Measurements from ENCODE around the gene SURF1.
A peak's percentile ranks its signal among the peaks of the same experiment; 100 is the strongest.
"Not testable (repeated sequence)": the region's sequence is repeated elsewhere in the genome, so short reads cannot be mapped to it uniquely, and the experiment has no call there.

The SURF1 gene

DNA sequence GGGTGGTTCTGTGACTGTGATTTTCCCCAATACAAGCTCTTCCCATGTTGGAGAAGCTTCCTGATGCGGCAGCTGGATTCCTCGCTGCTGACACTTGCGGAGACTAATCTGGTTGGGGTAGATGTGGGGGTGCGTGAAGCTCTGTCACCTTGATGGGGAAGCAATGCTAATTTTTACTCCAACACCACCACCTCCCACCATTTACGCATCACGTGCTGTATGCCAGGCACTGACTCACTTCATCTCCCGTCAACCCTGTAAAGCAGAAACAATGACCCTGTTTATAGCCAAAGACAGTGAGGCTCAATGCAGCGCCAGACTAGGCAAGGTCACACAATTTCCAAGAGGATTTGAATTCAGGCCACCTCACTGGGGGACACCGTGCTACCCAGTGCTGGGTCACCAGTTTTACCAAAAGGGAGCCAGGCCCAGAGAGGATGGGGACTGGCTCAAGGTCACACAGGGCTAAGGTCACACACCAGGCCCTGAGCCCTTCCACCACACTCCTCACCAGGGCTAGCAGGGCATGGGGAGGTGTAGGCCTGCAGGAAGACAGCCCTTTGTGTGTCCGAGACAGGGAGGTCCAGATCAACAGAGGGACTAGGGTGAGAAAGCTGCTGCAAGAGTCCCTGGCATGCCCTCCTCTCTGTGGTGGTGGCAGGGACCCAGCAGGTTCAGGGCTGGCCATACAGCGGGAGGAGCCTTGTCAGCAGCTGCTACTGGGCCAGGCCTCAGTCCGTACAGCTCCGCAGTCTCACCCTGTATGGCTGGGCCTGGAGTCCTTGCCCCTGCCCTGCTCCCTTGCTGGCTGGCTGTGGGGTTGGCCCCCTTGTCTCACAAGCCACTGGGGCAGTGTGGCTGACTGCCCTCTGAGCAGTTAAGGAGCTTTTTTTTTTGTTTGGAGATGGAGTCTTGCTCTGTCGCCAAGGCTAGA lies 23.1 kb upstream of the SURF1 start:
- Histone ChIP-seq H3K4me3 (ENCODE audit: low read depth, low read length) (no peak overlapping the region), H3K27me3 (replicated peaks) (no peaks in the 10 kb centered on the region), H3K36me3 (replicated peaks) (peaks cover 3% of the 10 kb centered on the region), H3K27ac (no peak overlapping the region)
- in situ Hi-C loops (cut with HindIII; ENCODE audit: low pct_ligation_motif_present, low sequenced_read_pairs): no loop called here
- TF ChIP-seq, protein P1, sequence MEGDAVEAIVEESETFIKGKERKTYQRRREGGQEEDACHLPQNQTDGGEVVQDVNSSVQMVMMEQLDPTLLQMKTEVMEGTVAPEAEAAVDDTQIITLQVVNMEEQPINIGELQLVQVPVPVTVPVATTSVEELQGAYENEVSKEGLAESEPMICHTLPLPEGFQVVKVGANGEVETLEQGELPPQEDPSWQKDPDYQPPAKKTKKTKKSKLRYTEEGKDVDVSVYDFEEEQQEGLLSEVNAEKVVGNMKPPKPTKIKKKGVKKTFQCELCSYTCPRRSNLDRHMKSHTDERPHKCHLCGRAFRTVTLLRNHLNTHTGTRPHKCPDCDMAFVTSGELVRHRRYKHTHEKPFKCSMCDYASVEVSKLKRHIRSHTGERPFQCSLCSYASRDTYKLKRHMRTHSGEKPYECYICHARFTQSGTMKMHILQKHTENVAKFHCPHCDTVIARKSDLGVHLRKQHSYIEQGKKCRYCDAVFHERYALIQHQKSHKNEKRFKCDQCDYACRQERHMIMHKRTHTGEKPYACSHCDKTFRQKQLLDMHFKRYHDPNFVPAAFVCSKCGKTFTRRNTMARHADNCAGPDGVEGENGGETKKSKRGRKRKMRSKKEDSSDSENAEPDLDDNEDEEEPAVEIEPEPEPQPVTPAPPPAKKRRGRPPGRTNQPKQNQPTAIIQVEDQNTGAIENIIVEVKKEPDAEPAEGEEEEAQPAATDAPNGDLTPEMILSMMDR (IDR thresholded peaks at IDR 0.05; ENCODE audit: low read depth, low read length, missing control alignments): no peak
- no peak for DNase-seq

DNA sequence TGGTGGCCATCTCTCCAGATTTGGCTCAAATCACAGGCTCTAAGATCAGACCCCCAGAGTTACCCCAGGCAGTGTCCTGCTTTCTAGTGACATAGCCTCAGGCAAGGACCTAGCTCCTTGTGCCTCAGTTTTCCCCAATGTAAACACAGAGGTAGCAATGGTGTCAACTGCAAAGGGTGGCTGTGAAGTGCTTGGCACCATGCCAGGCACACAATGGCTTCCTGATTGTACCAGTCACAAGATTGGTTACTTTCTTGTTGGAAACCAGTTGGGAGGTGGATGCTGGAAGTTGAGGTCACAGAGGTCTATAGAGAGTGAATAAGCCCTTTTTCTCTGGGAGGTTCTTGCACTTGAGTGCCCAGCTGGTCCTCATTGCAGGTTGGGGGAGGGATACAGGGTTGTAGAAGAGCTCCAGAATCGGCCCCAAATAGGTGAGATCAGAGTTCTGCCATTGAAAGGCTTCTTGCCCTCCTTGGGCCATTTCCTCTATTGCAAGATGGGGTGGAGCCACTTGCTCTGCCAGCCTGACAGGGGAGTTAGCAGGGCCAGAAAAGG lies 22.2 kb upstream of the SURF1 start:
- no peak for DNase-seq
- TF ChIP-seq, protein P1 (IDR thresholded peaks at IDR 0.05; ENCODE audit: low read depth, low read length, missing control alignments): no peak
- Histone ChIP-seq H3K36me3 (replicated peaks) (peaks cover 3% of the 10 kb centered on the region), H3K27me3 (replicated peaks) (no peaks in the 10 kb centered on the region), H3K27ac (no peak overlapping the region), H3K4me3 (ENCODE audit: low read depth, low read length) (no peak overlapping the region)
- in situ Hi-C loops (cut with HindIII; ENCODE audit: low pct_ligation_motif_present, low sequenced_read_pairs): no loop called here

DNA sequence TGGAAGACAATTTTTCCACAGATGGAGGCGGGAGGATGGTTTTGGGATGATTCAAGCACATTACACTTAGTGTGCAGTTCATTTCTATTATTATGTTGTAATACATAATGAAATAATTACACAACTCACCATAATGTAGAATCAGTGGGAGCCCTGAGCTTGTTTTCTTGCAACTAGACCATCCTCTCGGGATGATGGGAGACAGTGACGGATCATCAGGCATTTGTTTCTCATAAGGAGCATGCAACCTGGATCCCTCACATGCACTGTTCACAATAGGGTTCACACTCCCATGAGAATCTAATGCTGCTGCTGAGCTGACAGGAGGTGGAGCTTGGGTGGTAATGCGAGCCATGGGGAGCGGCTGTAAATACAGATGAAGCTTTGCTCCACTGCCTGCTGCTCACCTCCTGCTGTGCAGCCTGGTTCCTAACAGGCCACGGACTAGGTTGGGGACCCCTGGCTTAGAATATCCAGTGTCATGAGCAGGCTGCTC lies 21.5 kb upstream of the SURF1 start:
- no peaks in the 10 kb centered on the region for H3K27me3 ChIP-seq (replicated peaks)
- peaks cover 10% of the 10 kb centered on the region for H3K36me3 ChIP-seq (replicated peaks)
- TF ChIP-seq, protein P1 (IDR thresholded peaks at IDR 0.05; ENCODE audit: low read depth, low read length, missing control alignments): no peak
- H3K27ac ChIP-seq: no peak overlapping the region
- DNase-seq: peak; percentile 19
- in situ Hi-C loops (cut with HindIII; ENCODE audit: low pct_ligation_motif_present, low sequenced_read_pairs): no loop called here
- no peak overlapping the region for H3K4me3 ChIP-seq (ENCODE audit: low read depth, low read length)

DNA sequence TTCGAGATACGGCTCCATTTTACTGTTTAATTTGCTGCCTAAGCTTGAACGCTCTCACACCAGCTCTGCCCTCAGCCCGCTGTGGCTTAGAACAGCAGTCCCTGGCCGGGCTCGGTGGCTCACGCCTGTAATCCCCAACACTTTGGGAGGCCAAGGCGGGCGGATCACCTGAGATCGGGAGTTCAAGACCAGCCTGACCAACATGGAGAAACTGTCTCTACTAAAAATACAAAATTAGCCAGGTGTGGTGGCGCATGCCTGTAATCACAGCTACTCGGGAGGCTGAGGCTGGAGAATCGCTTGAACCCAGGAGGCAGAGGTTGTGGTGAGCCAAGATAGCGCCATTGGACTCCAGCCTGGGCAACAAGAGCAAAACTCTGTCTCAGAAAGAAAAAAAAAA lies 21.0 kb upstream of the SURF1 start:
- H3K4me3 ChIP-seq (ENCODE audit: low read depth, low read length); H3K27me3 ChIP-seq (replicated peaks); in situ Hi-C loops (cut with HindIII; ENCODE audit: low pct_ligation_motif_present, low sequenced_read_pairs): not testable (repeated sequence)

DNA sequence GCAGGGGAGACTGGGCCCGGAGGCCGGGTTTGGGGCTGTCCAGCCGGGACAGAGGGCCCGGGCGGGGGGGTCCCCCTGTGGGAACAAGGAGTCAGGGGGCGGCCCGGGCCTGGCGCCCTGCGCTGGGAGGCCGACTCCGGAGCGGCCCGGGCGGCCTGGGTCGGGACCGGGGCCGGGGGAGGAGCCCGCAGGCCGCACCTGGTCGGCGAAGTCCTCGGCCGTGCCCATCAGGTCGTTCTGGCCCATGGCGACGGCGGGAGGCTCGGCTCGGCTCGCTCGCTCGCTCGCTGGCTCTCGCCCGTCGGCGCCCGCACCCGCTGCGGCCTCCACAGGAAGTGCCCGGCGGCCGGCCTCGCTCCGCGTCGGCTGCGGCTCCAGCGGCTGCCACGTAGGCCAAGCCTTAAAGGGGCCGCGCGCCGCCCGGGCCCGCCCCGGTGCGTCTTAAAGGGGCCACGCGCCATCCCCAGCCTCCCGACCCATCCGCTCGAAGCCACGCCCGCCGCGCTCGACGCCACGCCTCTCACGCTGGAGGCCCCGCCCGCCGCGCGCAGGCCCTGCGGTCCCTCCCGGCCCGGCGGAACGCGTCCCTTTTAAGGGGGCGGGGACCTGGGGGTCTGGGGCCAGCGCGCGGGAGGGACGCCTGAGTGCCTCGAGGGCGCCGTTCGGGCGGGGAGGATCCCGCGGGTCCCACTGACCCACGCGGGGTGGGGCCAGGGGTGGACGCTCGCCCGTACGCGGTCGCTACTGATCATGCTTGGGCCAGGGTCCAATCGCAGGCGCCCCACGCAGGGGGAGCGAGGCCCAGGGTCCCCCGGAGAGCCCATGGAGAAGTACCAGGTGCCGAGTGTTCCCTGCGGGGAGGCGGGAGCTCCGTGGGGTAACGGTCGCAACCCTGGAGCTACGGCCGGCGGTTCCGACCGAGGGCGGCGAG lies 19.7 kb upstream of the SURF1 start, which contains the start of the genes STKLD1 and SURF4:
Gene STKLD1, plus strand, starts transcription at position 643 of the 931 bp plus-strand sequence. Its CDS starts 108 bp downstream, at position 751.
Gene SURF4, minus strand, starts transcription at position 337 of the 931 bp plus-strand sequence. Its CDS starts 91 bp downstream, at position 246.
- TF ChIP-seq, protein P1 (IDR thresholded peaks at IDR 0.05; ENCODE audit: low read depth, low read length, missing control alignments): no peak
- peak; percentile 91 for DNase-seq
- in situ Hi-C loops (cut with HindIII; ENCODE audit: low pct_ligation_motif_present, low sequenced_read_pairs): no loop called here

More for the DNA sequence above, 21.0 kb upstream of the SURF1 start:
- peaks cover 15% of the 10 kb centered on the region for H3K36me3 ChIP-seq (replicated peaks)
- DNase-seq, H3K27ac ChIP-seq: not testable (repeated sequence)

More for the DNA sequence above, 19.7 kb upstream of the SURF1 start, which contains the start of the genes STKLD1 and SURF4:
- no peaks in the 10 kb centered on the region for H3K27me3 ChIP-seq (replicated peaks)
- H3K27ac ChIP-seq: peak within 1 kb of the TSS; percentile 96
- peaks cover 24% of the 10 kb centered on the region for H3K36me3 ChIP-seq (replicated peaks)
- H3K4me3 ChIP-seq (ENCODE audit: low read depth, low read length): peak within 1 kb of the TSS; percentile 94
